ENCODE measurements around the gene PDK2.

The PDK2 gene

GRCh38 chr17:50152736-50153135 is 57.6 kb downstream of the PDK2 start:
- DNase-seq = no peak

- DNase-seq = no peak
These were observed 58.8 kb downstream of the PDK2 start for GRCh38 chr17:50153650-50154575.

- no peak for DNase-seq
These were observed 59.5 kb downstream of the PDK2 start for GRCh38 chr17:50154604-50155003.

GRCh38 chr17:50155115-50155819 is 60.1 kb downstream of the PDK2 start:
- no peak for DNase-seq

- no peak for DNase-seq
These were observed 62.7 kb downstream of the PDK2 start for GRCh38 chr17:50157891-50158290.

- DNase-seq = peak in 1 of 2 experiments; percentile 79
These were observed 66.1 kb downstream of the PDK2 start for GRCh38 chr17:50161023-50161910.
